Endothelial cell of umbilical vein (primary cell): ENCODE data around the gene C1QL4. TPM values are rescaled to one million over a fixed set of nuclear protein-coding genes. Genes with fewer than 3 reads are reported as not detected.

Experiments
- BruUV-seq: library from RNA; stranded (reverse); fragments of 400-500 nt; replicated peaks from 2 replicates; lab custom pipeline; 2021; lab: Mats Ljungman, UMichigan
- CTCF ChIA-PET: fragments of 300-600, 350-600 bp; sonication (Branson Sonifier 250); formaldehyde crosslinking; loops from one replicate; lab custom pipeline; 2021; ENCODE audit warnings: antibody characterized with exemption, inconsistent platforms; lab: Charles Lee
- POLR2A ChIA-PET: fragments of 300-600, 350-600 bp; sonication (Branson Sonifier 250); formaldehyde crosslinking; loops from one replicate; lab custom pipeline; 2021; ENCODE audit warnings: antibody characterized with exemption, inconsistent platforms; lab: Charles Lee
- DNase-seq: peaks from one replicate; pipeline ENCODE4 v3.0.0-alpha.2; 2011; ENCODE audit warnings: low read depth, low spot score
- FAIRE-seq: peaks from 2 replicates; lab custom pipeline; 2011; peaks lifted over from hg19 to GRCh38; lab: Jason Lieb, UNC
- H2AFZ ChIP-seq: 2 replicates; pipeline ENCODE4 v1.6.0; 2012; ENCODE audit warnings: low read depth, low read length, control low read depth, inconsistent platforms
- H3K27ac ChIP-seq: 2 replicates; pipeline ENCODE4 v1.5.1; 2011; ENCODE audit warnings: low read depth, mild to moderate bottlenecking, control low read depth, low read length, moderate library complexity; ENCODE audit not compliant: insufficient read depth
- H3K27me3 ChIP-seq, 2 experiments: 2 replicates each; pipeline versions ENCODE4 v1.6.0 to v1.6.1; 2011; ENCODE audit warnings: low read length in 2 of 2, mixed read lengths in 1 of 2; ENCODE audit not compliant: control insufficient read depth in 2 of 2, insufficient read depth in 2 of 2
- H3K36me3 ChIP-seq, 2 experiments: 2 replicates in 1 of 2; 3 replicates in 1 of 2; pipeline ENCODE4 v1.5.1; 2011; ENCODE audit warnings: low read length in 2 of 2, mild to moderate bottlenecking in 1 of 2, moderate library complexity in 1 of 2; ENCODE audit not compliant: control insufficient read depth in 2 of 2, insufficient read depth in 2 of 2; ENCODE audit errors: extremely low read depth in 1 of 2
- H3K4me1 ChIP-seq: 3 replicates; pipeline ENCODE4 v1.5.1; 2011; ENCODE audit warnings: mild to moderate bottlenecking, low read length; ENCODE audit not compliant: control insufficient read depth, insufficient read depth; ENCODE audit errors: extremely low read depth
- H3K4me2 ChIP-seq: 2 replicates; pipeline ENCODE4 v1.6.1; 2011; ENCODE audit warnings: low read length, control low read depth, mixed read lengths; ENCODE audit not compliant: insufficient read depth
- H3K4me3 ChIP-seq, 3 experiments: fragments of 200-600 bp in 1 of 3; sonication (generic), shearing (Covaris generic) in 1 of 3; replicated peaks in 1 of 3; 2 replicates each; pipeline ENCODE4 v1.5.1; 2011 to 2016; ENCODE audit warnings: control low read depth in 3 of 3, low read length in 3 of 3, mild to moderate bottlenecking in 2 of 3, inconsistent platforms in 1 of 3, low read depth in 1 of 3, moderate library complexity in 1 of 3; ENCODE audit not compliant: insufficient read depth in 1 of 3
- H3K79me2 ChIP-seq: 2 replicates; pipeline ENCODE4 v1.6.0; 2012; ENCODE audit warnings: low read length, inconsistent platforms; ENCODE audit not compliant: control insufficient read depth, insufficient read depth
- H3K9ac ChIP-seq: replicated peaks from 2 replicates; pipeline ENCODE3; 2011; ENCODE audit warnings: low read length, control low read depth; ENCODE audit not compliant: insufficient read depth; ENCODE audit errors: extremely low read depth
- H3K9me1 ChIP-seq: replicated peaks from 3 replicates; pipeline ENCODE4 v1.6.0; 2011; ENCODE audit warnings: mild to moderate bottlenecking, low read length; ENCODE audit not compliant: control insufficient read depth, insufficient read depth; ENCODE audit errors: extremely low read depth
- H3K9me3 ChIP-seq: replicated peaks from 2 replicates; pipeline ENCODE4 v1.5.1; 2012; ENCODE audit warnings: low read length, inconsistent platforms; ENCODE audit not compliant: control insufficient read depth, insufficient read depth
- H4K20me1 ChIP-seq: replicated peaks from 2 replicates; pipeline ENCODE3; 2011; ENCODE audit warnings: mild to moderate bottlenecking, low read length; ENCODE audit not compliant: control insufficient read depth, insufficient read depth; ENCODE audit errors: extremely low read depth
- EZH2 ChIP-seq: IDR thresholded peaks from 2 replicates; pipeline ENCODE4 v1.6.1; 2012; ENCODE audit warnings: borderline replicate concordance, low read depth, mild to moderate bottlenecking, moderate library complexity, low read length, inconsistent platforms; ENCODE audit not compliant: severe bottlenecking
- FOS ChIP-seq: IDR thresholded peaks from 2 replicates; pipeline ENCODE4 v1.6.1; 2011; ENCODE audit warnings: mild to moderate bottlenecking, low read length, moderate library complexity, borderline replicate concordance; ENCODE audit not compliant: insufficient read depth
- GATA2 ChIP-seq: IDR thresholded peaks from 2 replicates; pipeline ENCODE4 v1.7.0; 2011; ENCODE audit warnings: low read depth, mild to moderate bottlenecking, moderate library complexity, mixed read lengths, low read length; ENCODE audit not compliant: insufficient read length, insufficient read depth
- JUN ChIP-seq: IDR thresholded peaks from 2 replicates; pipeline ENCODE4 v1.6.1; 2011; ENCODE audit warnings: borderline replicate concordance, low read depth; ENCODE audit not compliant: insufficient read length, insufficient read depth
- MYC ChIP-seq: IDR thresholded peaks from one replicate; pipeline ENCODE4 v1.6.1; 2011; ENCODE audit warnings: mild to moderate bottlenecking, low read depth, low read length
- POLR2A ChIP-seq: IDR thresholded peaks from 2 replicates; pipeline ENCODE4 v1.6.1; 2012; ENCODE audit warnings: low read depth, mild to moderate bottlenecking, control low read depth, low read length
- POLR2AphosphoS5 ChIP-seq: IDR thresholded peaks from 2 replicates; pipeline ENCODE4 v1.6.1; 2012; ENCODE audit warnings: low read depth, mild to moderate bottlenecking, control low read depth, low read length, moderate library complexity; ENCODE audit not compliant: insufficient read depth
- dilution Hi-C: fragments of 300-500 bp; cut with MboI; formaldehyde crosslinking; loops from one replicate; pipeline ENCODE4 v1.15.0; 2019; ENCODE audit warnings: low sequenced_read_pairs; ENCODE audit not compliant: extremely low pct_ligation_motif_present
- intact Hi-C: fragments of 100-400 bp; cut with micrococcal nuclease; formaldehyde crosslinking; loops from one replicate; pipeline ENCODE4 v1.10.0; 2022
- polyA plus RNA-seq, 4 experiments: library from polyadenylated mRNA; depleted of rRNA in 3 of 4; stranded (reverse) in 3 of 4; unstranded in 1 of 4; fragments of >200 nt; gene quantifications; 2 replicates each; pipeline versions ENCODE4 v1.2.1 to v1.2.3, GENCODE V29; 2011 to 2012; ENCODE audit warnings: missing spikeins in 1 of 4
- total RNA-seq: library from RNA; stranded (reverse); gene quantifications from 2 replicates; pipeline ENCODE4 v1.2.3, GENCODE V29; 2021
- TF ChIP-seq, protein P1 (sequence below), 2 donors: IDR thresholded peaks; 1 replicate in 1 of 2; 2 replicates in 1 of 2; pipeline ENCODE4 v1.5.1; 2011; ENCODE audit warnings: low read length in 2 of 2, mild to moderate bottlenecking in 2 of 2, moderate library complexity in 2 of 2, control low read depth in 1 of 2, inconsistent platforms in 1 of 2, low read depth in 1 of 2; ENCODE audit not compliant: insufficient read depth in 1 of 2; ENCODE audit errors: extremely low read depth in 1 of 2
- TF ChIP-seq, protein P2 (sequence below): IDR thresholded peaks from 2 replicates; pipeline ENCODE4 v1.6.1; 2011; ENCODE audit not compliant: insufficient read depth, insufficient read length

C1QL4 gene
- total and polyA plus RNA-seq, 2 donors (not counting 3 experiments of a cell fraction or from before 2014, with no cell fraction given): not detected

- TF ChIP-seq, protein P1, sequence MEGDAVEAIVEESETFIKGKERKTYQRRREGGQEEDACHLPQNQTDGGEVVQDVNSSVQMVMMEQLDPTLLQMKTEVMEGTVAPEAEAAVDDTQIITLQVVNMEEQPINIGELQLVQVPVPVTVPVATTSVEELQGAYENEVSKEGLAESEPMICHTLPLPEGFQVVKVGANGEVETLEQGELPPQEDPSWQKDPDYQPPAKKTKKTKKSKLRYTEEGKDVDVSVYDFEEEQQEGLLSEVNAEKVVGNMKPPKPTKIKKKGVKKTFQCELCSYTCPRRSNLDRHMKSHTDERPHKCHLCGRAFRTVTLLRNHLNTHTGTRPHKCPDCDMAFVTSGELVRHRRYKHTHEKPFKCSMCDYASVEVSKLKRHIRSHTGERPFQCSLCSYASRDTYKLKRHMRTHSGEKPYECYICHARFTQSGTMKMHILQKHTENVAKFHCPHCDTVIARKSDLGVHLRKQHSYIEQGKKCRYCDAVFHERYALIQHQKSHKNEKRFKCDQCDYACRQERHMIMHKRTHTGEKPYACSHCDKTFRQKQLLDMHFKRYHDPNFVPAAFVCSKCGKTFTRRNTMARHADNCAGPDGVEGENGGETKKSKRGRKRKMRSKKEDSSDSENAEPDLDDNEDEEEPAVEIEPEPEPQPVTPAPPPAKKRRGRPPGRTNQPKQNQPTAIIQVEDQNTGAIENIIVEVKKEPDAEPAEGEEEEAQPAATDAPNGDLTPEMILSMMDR (IDR thresholded peaks at IDR 0.05; ENCODE audit: extremely low read depth in 1 of 2, insufficient read depth in 1 of 2, low read depth in 1 of 2, low read length in 2 of 2): no peak
- TF ChIP-seq FOS: no peak
- TF ChIP-seq POLR2A: no peak
- TF ChIP-seq, protein P2, sequence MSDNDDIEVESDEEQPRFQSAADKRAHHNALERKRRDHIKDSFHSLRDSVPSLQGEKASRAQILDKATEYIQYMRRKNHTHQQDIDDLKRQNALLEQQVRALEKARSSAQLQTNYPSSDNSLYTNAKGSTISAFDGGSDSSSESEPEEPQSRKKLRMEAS: no peak
- no peak for TF ChIP-seq EZH2
- no peak for TF ChIP-seq GATA2
- no peak for TF ChIP-seq POLR2AphosphoS5
- no peak for TF ChIP-seq JUN
- no peak for TF ChIP-seq MYC
- H3K9ac ChIP-seq: no peak overlapping the region
- intact Hi-C loops (no loop called here), dilution Hi-C loops (no loop called here)
- BruUV-seq: no TSS peak
- no peaks in the 10 kb centered on the region for H3K79me2 ChIP-seq
- H2AFZ ChIP-seq: no peak overlapping the region
- no peak overlapping the region for H3K27ac ChIP-seq
- peaks cover 37 to 39% of the 10 kb centered on the region in 2 experiments for H3K27me3 ChIP-seq
- DNase-seq (no peak), FAIRE-seq (no peak)
- H3K9me3 ChIP-seq: no peaks in the 10 kb centered on the region
- ChIA-PET CTCF (interaction anchor here (1.0 to 9.0 kb wide), 23 partner anchors 10 to 305 kb away, joined by 3 to 280 read pairs (median 7); partner anchors contain the start of genes DNAJC22 and TROAP), POLR2A (interaction anchor here (0.6 to 0.9 kb wide), 2 partner anchors 10 to 19 kb away, joined by 3 to 4 read pairs; partner anchors contain the start of gene TROAP)
- H3K36me3 ChIP-seq: peaks cover 4% of the 10 kb centered on the region in 2 experiments
- no peak overlapping the region for H3K4me3 ChIP-seq
- no peaks in the 10 kb centered on the region for H4K20me1 ChIP-seq
- H3K4me1 ChIP-seq: no peaks in the 10 kb centered on the region
- no peaks in the 10 kb centered on the region for H3K9me1 ChIP-seq
- no peak overlapping the region for H3K4me2 ChIP-seq
These were observed 4.5 kb downstream of the C1QL4 start for GRCh38 chr12:49332441-49332861.
